ENCODE data around the gene SGCD. TPM values are rescaled to one million over a fixed set of nuclear protein-coding genes. Genes with fewer than 3 reads are reported as not detected.

The SGCD gene
- total and polyA plus RNA-seq, 2 of the 4 experiments (the other 2 are of a cell fraction) = 5.8 to 10.6 TPM

GRCh38 chr5:156718985-156719384, 392.0 kb downstream of the SGCD start:
- Histone ChIP-seq H2BK120ac (ENCODE audit: low read depth, low read length) (no peak overlapping the region), H2BK20ac (ENCODE audit: low read depth, low read length) (no peak overlapping the region), H4K8ac (ENCODE audit: low read depth in 2 of 2, low read length in 2 of 2) (no peak overlapping the region), H2AK9ac (replicated peaks; ENCODE audit: low read depth, low read length, poor library complexity) (no peak overlapping the region), H3K4ac (ENCODE audit: low read depth, low read length) (no peak overlapping the region), H3K27me3 (ENCODE audit: control insufficient read depth, insufficient read depth, low read length) (no peaks in the 10 kb centered on the region), H2AFZ (replicated peaks; ENCODE audit: low read length, poor library complexity) (no peak overlapping the region), H3K79me1 (ENCODE audit: low read depth in 1 of 2, low read length in 2 of 2) (no peaks in the 10 kb centered on the region), H2BK5ac (ENCODE audit: low read depth, low read length, poor library complexity, severe bottlenecking) (no peak overlapping the region), H4K5ac (ENCODE audit: low read depth, low read length) (no peak overlapping the region), H3K9me3 (ENCODE audit: control insufficient read depth, insufficient read depth, low read length) (no peaks in the 10 kb centered on the region), H3K18ac (ENCODE audit: low read depth, low read length) (no peak overlapping the region), H2BK15ac (ENCODE audit: low read depth, low read length) (no peak overlapping the region), H3K4me3 (ENCODE audit: insufficient read depth, low read depth, low read length) (no peak overlapping the region), H3K56ac (ENCODE audit: extremely low read depth, insufficient read depth, low read length) (no peak overlapping the region), H3K4me2 (ENCODE audit: low read depth, low read length) (no peak overlapping the region), H2AK5ac (ENCODE audit: low read depth, low read length) (no peak overlapping the region), H3K36me3 (ENCODE audit: control insufficient read depth, insufficient read depth, low read length) (no peaks in the 10 kb centered on the region), H3K9ac (ENCODE audit: low read depth, low read length) (no peak overlapping the region), H4K91ac (ENCODE audit: insufficient read depth, low read depth, low read length) (no peak overlapping the region), H3K27ac (ENCODE audit: insufficient read depth, low read length) (no peak overlapping the region), H3K14ac (replicated peaks; ENCODE audit: low read depth, low read length) (no peak overlapping the region), H3K23ac (ENCODE audit: low read depth, low read length) (no peak overlapping the region), H3K4me1 (ENCODE audit: control insufficient read depth, insufficient read depth, low read length) (no peaks in the 10 kb centered on the region), H3K9me1 (ENCODE audit: insufficient read depth, low read length) (no peaks in the 10 kb centered on the region), H4K20me1 (ENCODE audit: insufficient read depth, low read length) (no peaks in the 10 kb centered on the region)
- WGBS, 2 experiments (ENCODE audit: extremely low coverage in 2 of 2, insufficient read length in 1 of 2) = no CpG with 5 or more reads among the region's 1 CpG
- intact Hi-C loops (cut with micrococcal nuclease) = no loop called here
- ChIA-PET CTCF (no interaction called here), POLR2A (ENCODE audit: unreplicated experiment) (no interaction called here)
- no TSS peak for BruUV-seq (replicated peaks)
- in situ Hi-C loops (cut with MboI; ENCODE audit: low sequenced_read_pairs) = no loop called here
- no peak for DNase-seq
- dilution Hi-C loops (cut with HindIII; ENCODE audit: low sequenced_read_pairs, unreplicated experiment) = no loop called here
- ATAC-seq (ENCODE audit: low read depth) = no peak
- TF ChIP-seq CHD1 (IDR thresholded peaks at IDR 0.05; ENCODE audit: low read depth, low read length) (no peak), RFX5 (IDR thresholded peaks at IDR 0.05; ENCODE audit: low read depth, low read length) (no peak), CEBPB (IDR thresholded peaks at IDR 0.05; ENCODE audit: low read depth, low read length) (no peak), NFE2L2 (IDR thresholded peaks at IDR 0.05; ENCODE audit: low read depth, low read length) (no peak), POLR2A (IDR thresholded peaks at IDR 0.05; ENCODE audit: low read depth, low read length) (no peak)

Measured in IMR-90 (cell line).